Stimulated activated CD8-positive, alpha-beta memory T cell treated with anti-CD3 and anti-CD28 coated beads, Interleukin-7, amount 100 ng/mL, for 24 hours (primary cell): ENCODE measurements around the gene SMAD6.

Experiments
- DNase-seq: peaks from one replicate; pipeline ENCODE4 v3.0.0-alpha.2; 2020; ENCODE audit warnings: low read depth

SMAD6 gene

GRCh38 chr15:66702035-66702786, at the start of gene SMAD6:
SMAD6 (plus strand) TSS chr15:66702236; CDS start chr15:66703259, 1,023 bp downstream.
- DNase-seq, result peak; percentile 36

- no peak for DNase-seq
These were observed 49.2 kb upstream of the SMAD6 start for GRCh38 chr15:66652806-66653205.

- no peak for DNase-seq
These were observed 48.6 kb upstream of the SMAD6 start for GRCh38 chr15:66653398-66653797.

- no peak for DNase-seq
These were observed 48.2 kb upstream of the SMAD6 start for GRCh38 chr15:66653852-66654251.

DNA sequence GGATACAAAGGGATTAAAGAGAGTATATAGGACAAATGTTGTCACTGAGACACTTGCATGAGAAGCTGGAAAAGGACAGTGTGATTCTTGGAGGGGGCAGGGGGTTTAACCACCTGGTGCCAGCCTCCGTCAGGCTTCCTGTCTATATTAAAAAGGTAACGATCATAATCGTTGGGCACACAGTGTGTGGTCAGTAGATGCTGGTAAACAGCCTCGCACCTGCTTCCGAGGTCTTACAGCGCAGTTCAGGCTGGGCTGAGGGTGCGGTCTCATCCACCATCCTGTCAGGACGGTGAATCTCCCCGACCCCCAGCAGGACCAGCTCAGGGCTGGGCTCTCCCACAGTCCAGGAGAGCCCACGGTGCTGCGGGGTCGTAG, 47.7 kb upstream of the SMAD6 start:
- DNase-seq, result no peak

DNA sequence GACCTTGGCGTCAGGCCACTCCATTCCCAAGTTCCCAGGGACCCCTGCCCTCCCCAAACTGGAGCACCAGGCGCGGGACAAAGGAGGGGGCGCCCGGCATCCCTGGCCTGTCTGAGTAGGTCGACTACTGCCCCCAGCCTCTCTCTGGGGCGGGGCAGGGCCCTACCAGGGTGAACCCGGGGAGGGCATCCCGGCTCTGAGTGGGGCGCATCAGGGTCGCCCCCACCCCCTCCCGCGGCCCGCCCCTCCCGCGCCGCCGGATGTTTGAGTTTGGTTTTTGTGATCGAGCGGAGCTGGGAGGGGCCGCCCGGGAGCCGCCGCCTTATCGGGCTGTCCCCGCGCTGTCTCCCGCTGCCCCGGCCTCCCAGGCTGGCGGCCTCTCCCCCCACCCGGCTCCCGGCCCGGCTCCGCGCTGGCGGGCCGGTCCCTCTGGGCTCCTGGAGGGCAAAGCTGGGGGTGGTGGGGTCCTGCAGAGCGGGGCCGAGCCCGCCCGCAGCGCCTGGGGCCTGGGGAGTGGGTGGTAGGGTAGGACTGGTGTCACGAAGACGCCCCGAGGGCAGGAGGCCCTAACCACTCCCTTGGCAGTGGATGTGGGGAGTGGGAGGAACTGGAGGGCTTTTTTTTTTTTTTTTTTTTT, 47.2 kb upstream of the SMAD6 start:
- no peak for DNase-seq

- DNase-seq, result no peak
These were observed 46.5 kb upstream of the SMAD6 start for GRCh38 chr15:66655511-66655910.

DNA sequence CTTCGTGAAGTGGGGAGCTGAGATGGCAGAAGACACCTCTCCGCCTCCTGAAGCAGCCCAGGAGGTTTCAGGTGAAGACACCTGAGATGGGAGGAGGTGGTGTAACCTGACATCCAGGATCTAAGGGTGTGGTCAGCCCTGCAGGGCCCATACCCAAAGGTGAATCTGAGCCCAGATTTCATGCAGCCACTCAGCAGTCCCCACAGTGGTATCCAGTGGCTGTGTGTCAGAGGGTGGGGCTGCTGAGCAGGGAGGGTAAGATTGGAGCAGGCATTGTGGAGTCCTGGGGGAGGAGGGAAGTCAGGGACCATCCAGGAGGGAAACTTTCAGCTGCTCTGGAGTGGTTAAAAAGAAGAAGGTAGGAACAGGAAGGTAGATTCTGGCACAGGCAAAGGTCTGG, 46.0 kb upstream of the SMAD6 start:
- DNase-seq, result no peak

GRCh38 chr15:66657185-66658020, 44.6 kb upstream of the SMAD6 start:
- no peak for DNase-seq

DNA sequence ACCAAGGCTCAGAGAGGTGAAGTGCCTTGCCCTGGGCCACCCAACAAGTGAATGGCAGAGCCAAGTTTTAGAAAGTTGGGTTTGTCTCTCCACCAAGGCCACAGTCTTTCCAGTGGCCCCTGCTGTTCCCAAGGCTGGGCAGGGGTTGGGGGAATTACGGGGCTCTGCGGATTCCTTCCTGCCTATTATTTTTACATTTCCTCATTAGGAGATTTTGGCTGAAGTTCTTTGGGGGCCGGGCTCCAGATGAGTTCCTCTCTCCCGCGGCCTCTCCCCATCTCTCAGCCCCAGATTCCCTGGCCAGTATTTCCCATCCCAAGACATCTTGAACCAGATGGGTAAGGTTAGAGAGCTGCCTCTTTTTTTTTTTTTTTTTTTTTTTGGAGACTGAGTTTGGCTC, 44.0 kb upstream of the SMAD6 start:
- DNase-seq, result no peak

DNA sequence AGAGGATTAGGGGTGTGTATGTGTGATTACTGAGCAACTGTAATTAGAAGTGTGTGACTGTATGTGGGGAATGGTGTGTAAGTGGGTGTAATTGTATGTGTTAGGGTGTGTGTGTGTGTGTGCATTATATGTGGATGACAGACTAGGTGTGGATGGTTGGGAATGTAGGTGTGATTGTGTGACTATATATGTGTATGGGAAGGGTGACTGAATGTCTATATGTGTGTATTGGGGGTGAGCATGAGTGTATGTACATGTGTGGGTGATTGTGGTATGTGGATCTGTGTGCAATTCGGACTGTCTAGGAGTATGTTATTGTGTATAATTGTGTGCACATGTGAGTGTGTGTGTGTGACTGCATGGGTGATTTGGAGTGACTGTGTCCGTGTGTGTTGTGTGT, 43.2 kb upstream of the SMAD6 start:
- no peak for DNase-seq

- DNase-seq, result no peak
These were observed 42.7 kb upstream of the SMAD6 start for GRCh38 chr15:66659384-66659783.

DNA sequence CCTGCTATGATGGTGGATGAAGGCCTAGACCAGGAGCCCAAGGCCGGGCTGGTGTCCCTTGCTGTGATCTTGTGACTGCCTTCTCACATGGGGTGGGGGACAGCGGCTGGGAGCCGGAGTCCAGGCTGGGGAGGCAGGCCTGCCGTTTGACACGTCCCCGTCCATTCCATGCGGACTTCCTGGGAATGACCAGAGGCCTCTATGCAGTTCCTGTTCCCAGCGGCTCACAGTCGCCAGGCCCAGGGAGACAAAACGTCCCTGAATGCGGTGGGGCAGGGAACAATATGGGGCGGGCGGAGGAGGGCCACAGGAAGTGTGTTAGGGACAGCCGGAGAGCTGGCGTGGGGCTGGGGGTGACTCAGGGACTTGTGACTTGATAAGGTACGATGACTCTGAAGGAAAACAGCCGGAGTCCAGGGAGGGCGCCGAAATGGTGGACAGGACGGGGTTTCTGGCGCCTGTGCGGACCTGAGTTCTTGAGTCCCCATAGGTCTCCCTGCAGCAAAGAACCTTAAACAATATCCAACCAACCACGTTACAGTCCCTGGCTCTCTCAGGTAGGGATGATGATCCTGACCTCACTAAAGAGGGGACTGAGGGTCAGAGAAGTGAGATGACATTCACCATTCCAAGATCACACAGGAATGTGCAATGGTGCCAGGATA, 40.5 kb upstream of the SMAD6 start:
- no peak for DNase-seq

GRCh38 chr15:66662522-66662921, 39.5 kb upstream of the SMAD6 start:
- no peak for DNase-seq

- DNase-seq, result no peak
These were observed 38.4 kb upstream of the SMAD6 start for GRCh38 chr15:66663664-66664063.

DNA sequence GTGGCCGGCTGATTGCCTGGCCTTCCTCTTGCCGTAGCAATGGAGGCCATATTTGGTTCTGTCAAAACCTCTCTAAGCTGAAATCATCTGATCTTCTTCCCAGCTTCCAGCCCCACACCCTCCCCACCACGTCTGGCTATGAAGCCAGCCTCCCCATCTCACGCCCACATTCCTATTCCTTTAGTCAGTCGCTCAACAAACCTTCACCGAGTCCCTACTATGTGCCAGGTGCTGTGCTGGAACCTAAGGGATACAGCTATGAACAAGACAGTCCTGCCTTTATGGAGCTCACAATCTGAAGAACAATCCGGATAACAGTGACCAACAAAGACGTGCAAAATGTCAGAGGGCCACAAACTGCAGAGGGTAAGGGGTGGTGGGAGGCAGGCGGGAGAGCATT, 31.9 kb upstream of the SMAD6 start:
- DNase-seq, result no peak

DNA sequence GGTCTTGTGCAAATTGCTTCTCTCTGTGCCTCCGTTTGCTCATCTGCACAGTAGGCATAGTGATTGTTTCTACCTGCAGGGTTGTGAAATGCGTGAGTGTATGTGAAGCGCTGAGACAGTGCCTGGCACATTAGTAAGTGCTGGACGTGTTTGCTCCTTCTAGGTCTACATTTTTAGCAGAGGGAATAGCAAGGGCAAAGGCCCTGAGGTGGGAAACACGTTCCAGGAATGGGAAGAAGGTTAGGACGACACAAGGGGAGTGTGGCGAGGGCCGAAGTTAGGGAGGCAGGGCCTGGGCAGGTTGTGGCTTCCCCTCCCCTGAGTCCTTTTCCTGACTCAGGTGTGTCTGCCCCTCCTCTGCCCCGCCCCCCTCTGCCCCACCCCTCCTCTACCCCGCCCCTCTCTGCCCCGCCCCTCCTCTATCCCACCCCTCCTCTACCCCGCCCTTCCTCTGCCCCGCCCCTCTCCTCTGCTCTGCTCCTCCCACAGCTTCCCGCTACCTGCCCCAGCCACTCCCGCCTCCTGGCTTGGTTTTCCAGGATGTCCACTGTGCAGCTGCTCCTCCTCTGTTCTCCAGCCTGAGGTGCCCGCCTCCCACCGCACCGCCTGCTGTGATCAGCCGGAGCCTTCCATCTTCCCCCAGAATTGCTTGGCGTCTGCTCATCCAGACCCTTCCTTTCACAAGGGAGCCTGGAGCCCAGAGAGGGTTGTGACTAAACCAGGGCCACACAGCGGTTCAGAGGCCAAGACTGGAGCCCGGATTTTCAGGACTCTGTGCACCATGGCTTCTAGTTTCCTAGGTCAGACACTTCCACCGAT, 31.1 kb upstream of the SMAD6 start:
- no peak for DNase-seq

DNA sequence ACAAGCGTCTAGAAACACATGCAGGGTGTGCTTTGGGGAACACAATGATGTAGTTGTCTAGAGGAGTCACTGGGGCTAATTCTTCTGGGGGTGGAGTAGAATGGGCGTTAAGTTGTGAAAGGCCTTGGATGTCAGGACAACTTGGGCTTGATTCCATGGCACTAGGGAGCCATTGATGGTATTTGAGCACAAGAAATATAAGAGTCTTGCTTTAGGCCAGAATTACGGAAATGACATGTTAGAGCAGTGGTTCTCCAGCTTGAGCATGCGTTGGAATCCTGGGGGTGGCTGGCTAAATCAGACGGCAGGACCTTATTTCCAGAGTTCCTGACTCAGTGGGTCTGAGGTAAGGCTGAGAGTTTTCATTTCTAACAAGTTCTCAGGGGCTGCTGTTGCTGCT, 29.2 kb upstream of the SMAD6 start:
- DNase-seq, result no peak

- DNase-seq, result peak; percentile 14
These were observed 28.4 kb upstream of the SMAD6 start for GRCh38 chr15:66673410-66674322.

- DNase-seq, result no peak
These were observed 27.3 kb upstream of the SMAD6 start for GRCh38 chr15:66674756-66675155.

DNA sequence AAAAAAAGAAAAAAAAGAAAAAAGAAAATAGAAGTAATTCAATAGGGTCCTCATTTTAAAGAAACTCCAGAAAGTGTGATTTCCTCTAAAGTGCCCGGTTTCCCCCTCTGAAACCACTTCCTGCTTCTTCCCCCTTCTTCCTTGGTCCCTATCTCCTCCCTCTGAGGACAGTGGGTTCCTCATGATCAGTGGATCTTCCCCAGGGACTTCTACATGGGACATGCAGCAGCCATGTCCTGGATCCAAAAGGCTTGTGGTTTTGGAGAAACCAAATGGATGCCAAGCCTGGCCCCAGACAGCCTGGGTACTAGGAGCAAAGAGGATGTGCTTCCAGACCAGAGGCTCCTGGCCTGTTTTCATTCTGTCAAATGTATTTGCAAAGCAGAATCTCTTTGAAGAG, 26.6 kb upstream of the SMAD6 start:
- no peak for DNase-seq
